ENCODE data around the gene ZFP36L1. TPM values are rescaled to one million over a fixed set of nuclear protein-coding genes. Genes with fewer than 3 reads are reported as not detected.

ZFP36L1 gene
- total and polyA plus RNA-seq, 2 of the 13 experiments (the other 11 are each of a cell fraction or from before 2014, with no cell fraction given), result 7.4 to 10.2 TPM

DNA sequence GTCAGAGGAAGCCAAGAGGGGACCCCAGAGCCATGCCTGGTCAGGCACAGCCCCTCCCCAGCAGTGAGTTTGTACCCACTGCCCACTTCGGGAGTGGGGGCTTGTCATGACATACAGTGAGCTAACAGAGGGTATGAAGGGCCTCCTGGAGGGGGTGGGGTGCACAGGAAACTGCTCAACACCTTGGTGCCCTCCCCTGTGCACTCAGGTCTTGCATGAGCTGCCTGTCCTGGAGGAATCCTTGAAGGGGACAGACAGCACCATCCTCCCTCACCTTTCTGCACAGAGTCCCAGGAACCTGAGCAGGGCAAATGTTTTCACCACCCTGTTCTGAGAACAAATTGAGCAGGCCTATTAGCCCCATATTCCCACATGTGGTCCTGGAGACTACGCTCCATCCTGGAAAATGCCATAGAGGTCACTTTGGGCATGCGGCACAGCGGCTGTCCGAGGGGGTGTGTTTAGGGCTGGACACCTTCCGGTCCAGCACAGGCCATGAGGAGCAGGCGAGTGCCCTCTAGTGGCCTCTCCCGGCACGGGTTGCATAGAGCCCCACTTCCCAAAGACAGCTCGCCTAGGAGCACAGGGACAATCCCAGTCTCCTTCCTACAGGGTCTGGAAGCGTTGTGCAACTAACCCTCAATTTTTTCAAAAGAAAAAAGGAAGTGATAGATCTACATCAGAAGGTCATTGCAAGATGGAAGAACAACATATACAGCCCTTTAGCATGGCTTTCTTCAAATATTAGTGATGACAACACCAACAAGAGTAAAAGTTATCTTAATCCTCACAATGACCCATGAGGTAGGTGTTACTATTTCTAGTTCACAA lies 31.9 kb upstream of the ZFP36L1 start (continued):
- TF ChIP-seq SOX13 (IDR thresholded peaks at IDR 0.05) (no peak), SOX13 (CRISPR knock-in tag; conservative IDR thresholded peaks at IDR 0.05 in 1 of 2, IDR thresholded peaks at IDR 0.05 in 1 of 2) (peak in 1 of 2 experiments; percentile 52; a peak in 1 of 4 replicates), ZSCAN29 (CRISPR knock-in tag; conservative IDR thresholded peaks at IDR 0.05) (no peak), PAF1 (CRISPR knock-in tag; IDR thresholded peaks at IDR 0.05) (no peak), ZNF703 (CRISPR knock-in tag; IDR thresholded peaks at IDR 0.05; ENCODE audit: borderline replicate concordance) (no peak), ATRX (CRISPR knock-in tag; IDR thresholded peaks at IDR 0.05; ENCODE audit: borderline replicate concordance) (no peak), SNAI1 (CRISPR knock-in tag; IDR thresholded peaks at IDR 0.05; ENCODE audit: borderline replicate concordance) (no peak), ZNF547 (CRISPR knock-in tag; IDR thresholded peaks at IDR 0.05) (no peak), SMC3 (IDR thresholded peaks at IDR 0.05; ENCODE audit: low read length) (peak; percentile 60; the same call in 1 of the 2 replicates), HNRNPK (IDR thresholded peaks at IDR 0.05; ENCODE audit: low read depth, low read length, poor library complexity, severe bottlenecking) (no peak), ZNF251 (CRISPR knock-in tag; IDR thresholded peaks at IDR 0.05) (no peak), HNRNPLL (IDR thresholded peaks at IDR 0.05; ENCODE audit: low read depth, low read length, poor library complexity, severe bottlenecking) (peak; percentile 21), AKAP8 (CRISPR knock-in tag; IDR thresholded peaks at IDR 0.05) (no peak), CBX2 (IDR thresholded peaks at IDR 0.05; ENCODE audit: low read depth, low read length) (no peak), CBX2 (CRISPR knock-in tag; IDR thresholded peaks at IDR 0.05; ENCODE audit: low read depth) (0 out of 2 replicates have a peak, but pooled peaks have one; percentile 22), DPF2 (CRISPR knock-in tag; IDR thresholded peaks at IDR 0.05; ENCODE audit: borderline replicate concordance, low read depth) (no peak), NR2C2 (CRISPR knock-in tag; IDR thresholded peaks at IDR 0.05; ENCODE audit: borderline replicate concordance) (peak; percentile 75), MYC (CRISPR knock-in tag; IDR thresholded peaks at IDR 0.05; ENCODE audit: borderline replicate concordance) (peak; percentile 96; the same call in 1 of the 2 replicates), ZNF577 (CRISPR knock-in tag; IDR thresholded peaks at IDR 0.05; ENCODE audit: borderline replicate concordance, low read depth) (no peak), CHD2 (IDR thresholded peaks at IDR 0.05; ENCODE audit: low read depth, low read length) (no peak)
- TF ChIP-seq, protein P1, sequence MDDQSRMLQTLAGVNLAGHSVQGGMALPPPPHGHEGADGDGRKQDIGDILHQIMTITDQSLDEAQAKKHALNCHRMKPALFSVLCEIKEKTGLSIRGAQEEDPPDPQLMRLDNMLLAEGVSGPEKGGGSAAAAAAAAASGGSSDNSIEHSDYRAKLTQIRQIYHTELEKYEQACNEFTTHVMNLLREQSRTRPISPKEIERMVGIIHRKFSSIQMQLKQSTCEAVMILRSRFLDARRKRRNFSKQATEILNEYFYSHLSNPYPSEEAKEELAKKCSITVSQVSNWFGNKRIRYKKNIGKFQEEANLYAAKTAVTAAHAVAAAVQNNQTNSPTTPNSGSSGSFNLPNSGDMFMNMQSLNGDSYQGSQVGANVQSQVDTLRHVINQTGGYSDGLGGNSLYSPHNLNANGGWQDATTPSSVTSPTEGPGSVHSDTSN (CRISPR knock-in tag; IDR thresholded peaks at IDR 0.05; ENCODE audit: borderline replicate concordance), result no peak
- TF ChIP-seq, protein P2, sequence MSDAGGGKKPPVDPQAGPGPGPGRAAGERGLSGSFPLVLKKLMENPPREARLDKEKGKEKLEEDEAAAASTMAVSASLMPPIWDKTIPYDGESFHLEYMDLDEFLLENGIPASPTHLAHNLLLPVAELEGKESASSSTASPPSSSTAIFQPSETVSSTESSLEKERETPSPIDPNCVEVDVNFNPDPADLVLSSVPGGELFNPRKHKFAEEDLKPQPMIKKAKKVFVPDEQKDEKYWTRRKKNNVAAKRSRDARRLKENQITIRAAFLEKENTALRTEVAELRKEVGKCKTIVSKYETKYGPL (CRISPR knock-in tag; IDR thresholded peaks at IDR 0.05), result no peak
- TF ChIP-seq, protein P3, sequence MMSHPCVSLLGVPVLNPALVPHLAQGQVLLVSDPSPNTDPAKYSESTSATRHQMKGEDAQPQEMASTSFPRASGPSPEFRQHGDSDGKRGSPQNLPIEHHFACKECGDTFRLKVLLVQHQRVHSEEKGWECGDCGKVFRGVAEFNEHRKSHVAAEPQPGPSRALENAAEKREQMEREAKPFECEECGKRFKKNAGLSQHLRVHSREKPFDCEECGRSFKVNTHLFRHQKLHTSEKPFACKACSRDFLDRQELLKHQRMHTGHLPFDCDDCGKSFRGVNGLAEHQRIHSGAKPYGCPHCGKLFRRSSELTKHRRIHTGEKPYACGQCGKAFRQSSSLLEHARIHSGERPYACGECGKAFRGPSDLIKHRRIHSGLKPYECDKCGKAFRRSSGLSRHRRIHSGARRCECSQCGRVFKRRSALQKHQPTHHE (CRISPR knock-in tag; IDR thresholded peaks at IDR 0.05; ENCODE audit: borderline replicate concordance), result no peak
- TF ChIP-seq, protein P4, sequence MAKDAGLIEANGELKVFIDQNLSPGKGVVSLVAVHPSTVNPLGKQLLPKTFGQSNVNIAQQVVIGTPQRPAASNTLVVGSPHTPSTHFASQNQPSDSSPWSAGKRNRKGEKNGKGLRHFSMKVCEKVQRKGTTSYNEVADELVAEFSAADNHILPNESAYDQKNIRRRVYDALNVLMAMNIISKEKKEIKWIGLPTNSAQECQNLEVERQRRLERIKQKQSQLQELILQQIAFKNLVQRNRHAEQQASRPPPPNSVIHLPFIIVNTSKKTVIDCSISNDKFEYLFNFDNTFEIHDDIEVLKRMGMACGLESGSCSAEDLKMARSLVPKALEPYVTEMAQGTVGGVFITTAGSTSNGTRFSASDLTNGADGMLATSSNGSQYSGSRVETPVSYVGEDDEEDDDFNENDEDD (CRISPR knock-in tag; IDR thresholded peaks at IDR 0.05; ENCODE audit: borderline replicate concordance), result peak; percentile 70; the same call in 1 of the 2 replicates
- TF ChIP-seq, protein P5, sequence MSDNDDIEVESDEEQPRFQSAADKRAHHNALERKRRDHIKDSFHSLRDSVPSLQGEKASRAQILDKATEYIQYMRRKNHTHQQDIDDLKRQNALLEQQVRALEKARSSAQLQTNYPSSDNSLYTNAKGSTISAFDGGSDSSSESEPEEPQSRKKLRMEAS (IDR thresholded peaks at IDR 0.05), result peak; percentile 97

Data from HepG2 (cell line).